Measurements from ENCODE around the gene FAM241B.
A peak's percentile ranks its signal among the peaks of the same experiment; 100 is the strongest.

The FAM241B gene

GRCh38 chr10:69629897-69630650, at the start of gene FAM241B:
FAM241B (plus strand) TSS chr10:69630247; CDS start chr10:69631744, 1,497 bp downstream.
- no peaks in the 10 kb centered on the region for H3K36me3 Mint-ChIP-seq (ENCODE audit: low read depth)
- no peaks in the 10 kb centered on the region for H3K9me3 Mint-ChIP-seq
- no peaks in the 10 kb centered on the region for H3K4me1 Mint-ChIP-seq (ENCODE audit: low read depth)
- H3K4me3 Mint-ChIP-seq, result peak within 1 kb of the TSS; percentile 69
- H3K27me3 Mint-ChIP-seq (ENCODE audit: low read depth), result no peaks in the 10 kb centered on the region
- H3K27ac Mint-ChIP-seq, result no peak within 1 kb of the TSS

GRCh38 chr10:69580435-69580834, 49.6 kb upstream of the FAM241B start:
- no peaks in the 10 kb centered on the region for H3K4me1 Mint-ChIP-seq (ENCODE audit: low read depth)
- peaks cover 61% of the 10 kb centered on the region for H3K27me3 Mint-ChIP-seq (ENCODE audit: low read depth)
- no peak overlapping the region for H3K4me3 Mint-ChIP-seq
- H3K9me3 Mint-ChIP-seq, result no peaks in the 10 kb centered on the region
- H3K36me3 Mint-ChIP-seq (ENCODE audit: low read depth), result no peaks in the 10 kb centered on the region
- H3K27ac Mint-ChIP-seq, result no peak overlapping the region

- peaks cover 2% of the 10 kb centered on the region for H3K36me3 Mint-ChIP-seq (ENCODE audit: low read depth)
- no peak overlapping the region for H3K27ac Mint-ChIP-seq
- peaks cover 3% of the 10 kb centered on the region for H3K4me1 Mint-ChIP-seq (ENCODE audit: low read depth)
- H3K4me3 Mint-ChIP-seq, result no peak overlapping the region
- H3K9me3 Mint-ChIP-seq, result peaks cover 3% of the 10 kb centered on the region
- peaks cover 35% of the 10 kb centered on the region for H3K27me3 Mint-ChIP-seq (ENCODE audit: low read depth)
Measured at GRCh38 chr10:69583106-69583505, 46.9 kb upstream of the FAM241B start.

- Mint-ChIP-seq H3K27me3 (ENCODE audit: low read depth) (peaks cover 20% of the 10 kb centered on the region), H3K27ac (no peak overlapping the region), H3K4me3 (no peak overlapping the region), H3K4me1 (ENCODE audit: low read depth) (peaks cover 14% of the 10 kb centered on the region), H3K9me3 (peaks cover 3% of the 10 kb centered on the region), H3K36me3 (ENCODE audit: low read depth) (peaks cover 2% of the 10 kb centered on the region)
Measured at GRCh38 chr10:69584624-69585023, 45.4 kb upstream of the FAM241B start.

GRCh38 chr10:69588358-69588757, 41.7 kb upstream of the FAM241B start:
- no peak overlapping the region for H3K27ac Mint-ChIP-seq
- H3K36me3 Mint-ChIP-seq (ENCODE audit: low read depth), result peaks cover 2% of the 10 kb centered on the region
- H3K9me3 Mint-ChIP-seq, result peaks cover 3% of the 10 kb centered on the region
- peaks cover 14% of the 10 kb centered on the region for H3K4me1 Mint-ChIP-seq (ENCODE audit: low read depth)
- H3K27me3 Mint-ChIP-seq (ENCODE audit: low read depth), result no peaks in the 10 kb centered on the region
- no peak overlapping the region for H3K4me3 Mint-ChIP-seq

GRCh38 chr10:69600761-69601330, 29.2 kb upstream of the FAM241B start:
- no peaks in the 10 kb centered on the region for H3K4me1 Mint-ChIP-seq (ENCODE audit: low read depth)
- no peak overlapping the region for H3K27ac Mint-ChIP-seq
- H3K4me3 Mint-ChIP-seq, result no peak overlapping the region
- H3K36me3 Mint-ChIP-seq (ENCODE audit: low read depth), result no peaks in the 10 kb centered on the region
- peaks cover 23% of the 10 kb centered on the region for H3K27me3 Mint-ChIP-seq (ENCODE audit: low read depth)
- H3K9me3 Mint-ChIP-seq, result no peaks in the 10 kb centered on the region

GRCh38 chr10:69609077-69609476, 21.0 kb upstream of the FAM241B start:
- H3K4me3 Mint-ChIP-seq, result no peak overlapping the region
- no peak overlapping the region for H3K27ac Mint-ChIP-seq
- no peaks in the 10 kb centered on the region for H3K4me1 Mint-ChIP-seq (ENCODE audit: low read depth)
- peaks cover 41% of the 10 kb centered on the region for H3K27me3 Mint-ChIP-seq (ENCODE audit: low read depth)
- no peaks in the 10 kb centered on the region for H3K9me3 Mint-ChIP-seq
- no peaks in the 10 kb centered on the region for H3K36me3 Mint-ChIP-seq (ENCODE audit: low read depth)

GRCh38 chr10:69612760-69613159, 17.3 kb upstream of the FAM241B start:
- Mint-ChIP-seq H3K27ac (no peak overlapping the region), H3K9me3 (no peaks in the 10 kb centered on the region), H3K4me3 (no peak overlapping the region), H3K4me1 (ENCODE audit: low read depth) (no peaks in the 10 kb centered on the region), H3K27me3 (ENCODE audit: low read depth) (peaks cover 28% of the 10 kb centered on the region), H3K36me3 (ENCODE audit: low read depth) (no peaks in the 10 kb centered on the region)

- peaks cover 20% of the 10 kb centered on the region for H3K27me3 Mint-ChIP-seq (ENCODE audit: low read depth)
- no peaks in the 10 kb centered on the region for H3K36me3 Mint-ChIP-seq (ENCODE audit: low read depth)
- H3K27ac Mint-ChIP-seq, result no peak overlapping the region
- H3K9me3 Mint-ChIP-seq, result no peaks in the 10 kb centered on the region
- H3K4me3 Mint-ChIP-seq, result no peak overlapping the region
- no peaks in the 10 kb centered on the region for H3K4me1 Mint-ChIP-seq (ENCODE audit: low read depth)
Measured at GRCh38 chr10:69614130-69614529, 15.9 kb upstream of the FAM241B start.

GRCh38 chr10:69616358-69616757, 13.7 kb upstream of the FAM241B start:
- Mint-ChIP-seq H3K4me3 (no peak overlapping the region), H3K36me3 (ENCODE audit: low read depth) (no peaks in the 10 kb centered on the region), H3K9me3 (no peaks in the 10 kb centered on the region), H3K27me3 (ENCODE audit: low read depth) (peaks cover 11% of the 10 kb centered on the region), H3K27ac (no peak overlapping the region), H3K4me1 (ENCODE audit: low read depth) (no peaks in the 10 kb centered on the region)

GRCh38 chr10:69618746-69619145, 11.3 kb upstream of the FAM241B start:
- H3K27ac Mint-ChIP-seq, result no peak overlapping the region
- H3K4me3 Mint-ChIP-seq, result no peak overlapping the region
- peaks cover 5% of the 10 kb centered on the region for H3K9me3 Mint-ChIP-seq
- H3K4me1 Mint-ChIP-seq (ENCODE audit: low read depth), result peaks cover 5% of the 10 kb centered on the region
- H3K36me3 Mint-ChIP-seq (ENCODE audit: low read depth), result no peaks in the 10 kb centered on the region
- peaks cover 5% of the 10 kb centered on the region for H3K27me3 Mint-ChIP-seq (ENCODE audit: low read depth)

- H3K36me3 Mint-ChIP-seq (ENCODE audit: low read depth), result no peaks in the 10 kb centered on the region
- peaks cover 14% of the 10 kb centered on the region for H3K9me3 Mint-ChIP-seq
- peaks cover 5% of the 10 kb centered on the region for H3K27me3 Mint-ChIP-seq (ENCODE audit: low read depth)
- no peak overlapping the region for H3K27ac Mint-ChIP-seq
- H3K4me1 Mint-ChIP-seq (ENCODE audit: low read depth), result peaks cover 13% of the 10 kb centered on the region
- H3K4me3 Mint-ChIP-seq, result no peak overlapping the region
Measured at GRCh38 chr10:69619626-69620025, 10.4 kb upstream of the FAM241B start.

- peaks cover 14% of the 10 kb centered on the region for H3K9me3 Mint-ChIP-seq
- peaks cover 13% of the 10 kb centered on the region for H3K4me1 Mint-ChIP-seq (ENCODE audit: low read depth)
- no peak overlapping the region for H3K27ac Mint-ChIP-seq
- no peaks in the 10 kb centered on the region for H3K36me3 Mint-ChIP-seq (ENCODE audit: low read depth)
- H3K4me3 Mint-ChIP-seq, result no peak overlapping the region
- peaks cover 5% of the 10 kb centered on the region for H3K27me3 Mint-ChIP-seq (ENCODE audit: low read depth)
Measured at GRCh38 chr10:69620625-69621024, 9.4 kb upstream of the FAM241B start.

GRCh38 chr10:69624245-69624786, 5.7 kb upstream of the FAM241B start:
- Mint-ChIP-seq H3K4me3 (peak overlapping the region; percentile 23), H3K27me3 (ENCODE audit: low read depth) (no peaks in the 10 kb centered on the region), H3K27ac (peak overlapping the region; percentile 72), H3K36me3 (ENCODE audit: low read depth) (no peaks in the 10 kb centered on the region), H3K9me3 (peaks cover 14% of the 10 kb centered on the region), H3K4me1 (ENCODE audit: low read depth) (peaks cover 13% of the 10 kb centered on the region)

GRCh38 chr10:69626826-69627225, 3.2 kb upstream of the FAM241B start:
- H3K4me3 Mint-ChIP-seq, result no peak overlapping the region
- peaks cover 13% of the 10 kb centered on the region for H3K4me1 Mint-ChIP-seq (ENCODE audit: low read depth)

More at GRCh38 chr10:69626826-69627225, 3.2 kb upstream of the FAM241B start:
- Mint-ChIP-seq H3K27me3 (ENCODE audit: low read depth) (no peaks in the 10 kb centered on the region), H3K36me3 (ENCODE audit: low read depth) (no peaks in the 10 kb centered on the region), H3K27ac (no peak overlapping the region), H3K9me3 (peaks cover 14% of the 10 kb centered on the region)

Measured in T-helper 1 cell treated with Interleukin-12 subunit alpha and Interleukin-12 subunit beta and Interleukin-4 antibody, amounts not matched to agents 30 μg/mL and 1 μg/mL, for 36 hours (primary cell).